Gastrocnemius medialis (tissue), 4 donors: ENCODE measurements around the gene NCAN.

ENCODE experiments used
- POLR2A ChIP-seq, 2 donors: fragments of 450-650 bp; IDR thresholded peaks; one replicate each; pipeline ENCODE4 v1.6.1; 2017; ENCODE audit warnings: antibody characterized with exemption in 2 of 2, mild to moderate bottlenecking in 2 of 2, moderate library complexity in 2 of 2
- TF ChIP-seq, protein P1 (sequence below), 5 experiments: fragments of 450-650 bp in 3 of 5; fragments of 200-600 bp in 2 of 5; sonication (generic) in 2 of 5; IDR thresholded peaks in 4 of 5; conservative IDR thresholded peaks in 1 of 5; 1 replicate in 4 of 5; 2 replicates in 1 of 5; pipeline ENCODE4 v1.5.1; 2016 to 2019; ENCODE audit warnings: antibody characterized with exemption in 5 of 5, mild to moderate bottlenecking in 3 of 5, moderate library complexity in 3 of 5

GRCh38 chr19:19270749-19271571 is 59.2 kb downstream of the NCAN start:
- TF ChIP-seq, protein P1, sequence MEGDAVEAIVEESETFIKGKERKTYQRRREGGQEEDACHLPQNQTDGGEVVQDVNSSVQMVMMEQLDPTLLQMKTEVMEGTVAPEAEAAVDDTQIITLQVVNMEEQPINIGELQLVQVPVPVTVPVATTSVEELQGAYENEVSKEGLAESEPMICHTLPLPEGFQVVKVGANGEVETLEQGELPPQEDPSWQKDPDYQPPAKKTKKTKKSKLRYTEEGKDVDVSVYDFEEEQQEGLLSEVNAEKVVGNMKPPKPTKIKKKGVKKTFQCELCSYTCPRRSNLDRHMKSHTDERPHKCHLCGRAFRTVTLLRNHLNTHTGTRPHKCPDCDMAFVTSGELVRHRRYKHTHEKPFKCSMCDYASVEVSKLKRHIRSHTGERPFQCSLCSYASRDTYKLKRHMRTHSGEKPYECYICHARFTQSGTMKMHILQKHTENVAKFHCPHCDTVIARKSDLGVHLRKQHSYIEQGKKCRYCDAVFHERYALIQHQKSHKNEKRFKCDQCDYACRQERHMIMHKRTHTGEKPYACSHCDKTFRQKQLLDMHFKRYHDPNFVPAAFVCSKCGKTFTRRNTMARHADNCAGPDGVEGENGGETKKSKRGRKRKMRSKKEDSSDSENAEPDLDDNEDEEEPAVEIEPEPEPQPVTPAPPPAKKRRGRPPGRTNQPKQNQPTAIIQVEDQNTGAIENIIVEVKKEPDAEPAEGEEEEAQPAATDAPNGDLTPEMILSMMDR (IDR thresholded peaks at IDR 0.05 in 4 of 5, conservative IDR thresholded peaks at IDR 0.05 in 1 of 5) = no peak
- TF ChIP-seq POLR2A (IDR thresholded peaks at IDR 0.05) = no peak
